HG03520 (cell line): ENCODE results near the gene SPEN.
A peak's percentile ranks its signal among the peaks of the same experiment; 100 is the strongest.
"Not testable (repeated sequence)": the region's sequence is repeated elsewhere in the genome, so short reads cannot be mapped to it uniquely, and the experiment has no call there.

Experiments
- ATAC-seq: cut with Tn5 transposase; IDR thresholded peaks from one replicate; pipeline ENCODE4 v1.9.1; 2021; ENCODE audit warnings: mild to moderate bottlenecking, moderate library complexity; ENCODE audit not compliant: unreplicated experiment

SPEN gene

GRCh38 chr1:15892857-15893599 is 45.5 kb downstream of the SPEN start:
- not testable (repeated sequence) for ATAC-seq

DNA sequence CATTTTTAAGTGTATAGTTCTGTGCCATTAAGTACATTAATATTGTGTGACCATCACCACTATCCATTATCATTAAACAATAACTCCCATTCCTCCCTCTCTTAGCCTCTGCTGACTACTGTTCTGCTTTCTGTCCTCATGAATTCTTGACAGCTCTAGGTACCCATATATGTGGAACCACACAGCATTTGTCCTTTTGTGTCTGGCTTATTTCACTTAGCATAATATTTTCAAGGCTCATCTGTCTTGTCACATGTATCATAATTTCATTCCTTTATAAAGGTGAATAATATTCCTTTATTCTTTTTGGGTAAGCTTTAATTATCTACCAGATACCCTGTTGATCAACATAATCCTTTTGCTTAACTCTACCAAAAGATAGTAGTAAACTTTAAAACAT is 47.7 kb downstream of the SPEN start:
- no peak for ATAC-seq

DNA sequence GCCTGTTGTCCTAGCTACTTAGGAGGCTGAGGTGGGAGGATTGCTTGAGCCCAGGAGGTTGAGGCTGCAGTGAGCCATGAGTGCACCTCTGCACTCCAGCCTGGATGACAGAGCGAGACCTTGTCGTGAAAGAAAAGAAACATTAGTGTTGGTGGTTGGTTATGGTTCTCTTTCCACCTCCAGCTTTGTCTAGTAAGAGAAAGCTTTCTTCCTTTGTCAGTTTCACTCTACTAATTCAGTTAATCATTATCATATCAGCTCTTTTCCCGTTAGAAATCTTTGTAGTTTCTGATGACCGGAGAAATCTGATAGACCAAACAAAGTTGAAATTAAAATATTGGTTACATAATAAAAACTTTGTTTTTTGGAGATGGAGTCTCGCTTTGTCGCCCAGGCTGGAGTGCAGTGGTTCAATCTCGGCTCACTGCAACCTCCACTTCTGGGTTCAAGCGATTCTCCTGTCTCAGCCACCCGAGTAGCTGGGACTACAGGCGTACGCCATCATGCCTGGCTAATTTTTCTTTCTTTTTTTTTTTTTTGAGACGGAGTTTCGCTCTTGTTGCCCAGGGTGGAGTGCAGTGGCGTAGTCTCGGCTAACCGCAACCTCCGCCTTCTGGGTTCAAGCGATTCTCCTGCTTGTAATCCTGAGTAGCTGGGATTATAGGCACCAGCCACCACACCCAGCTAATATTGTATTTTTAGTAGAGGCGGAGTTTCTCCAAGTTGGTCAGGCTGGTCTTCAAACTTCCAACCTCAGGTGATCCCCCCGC is 49.5 kb downstream of the SPEN start:
- not testable (repeated sequence) for ATAC-seq

GRCh38 chr1:15899266-15899665 is 51.8 kb downstream of the SPEN start:
- ATAC-seq = no peak

DNA sequence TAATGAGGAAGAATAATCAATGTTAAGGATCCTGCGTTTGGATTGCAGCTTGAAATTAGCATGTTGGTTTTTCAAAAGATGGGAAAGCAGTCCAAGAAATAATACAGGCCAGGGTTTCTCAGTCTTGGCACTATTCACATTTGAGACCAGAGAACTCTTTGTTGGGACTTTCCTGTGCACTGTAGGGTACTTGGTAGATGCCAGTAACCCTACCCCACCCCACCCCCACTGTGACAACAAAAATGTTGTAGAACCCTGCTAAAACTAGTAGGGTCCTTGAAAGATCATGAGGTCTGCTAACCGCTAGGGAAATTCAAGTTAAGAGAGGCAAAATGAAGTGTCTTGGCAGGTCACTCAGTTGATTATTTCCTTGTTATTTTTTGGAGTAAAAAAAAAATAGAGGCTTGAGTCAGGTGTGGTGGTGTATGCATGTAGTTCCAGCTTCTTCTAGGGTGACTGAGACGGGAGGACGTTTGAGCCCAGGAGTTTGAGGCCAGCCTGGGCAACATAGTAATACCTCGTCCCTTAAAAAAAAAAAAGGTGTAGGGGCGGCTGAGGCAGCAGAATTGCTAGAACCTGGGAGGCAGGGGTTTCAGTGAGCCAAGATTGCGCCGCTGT is 53.3 kb downstream of the SPEN start:
- no peak for ATAC-seq

GRCh38 chr1:15902882-15903281 is 55.4 kb downstream of the SPEN start:
- ATAC-seq = no peak

GRCh38 chr1:15908597-15908996 is 61.1 kb downstream of the SPEN start:
- no peak for ATAC-seq

GRCh38 chr1:15911141-15911540 is 63.6 kb downstream of the SPEN start:
- no peak for ATAC-seq

GRCh38 chr1:15911927-15912326 is 64.4 kb downstream of the SPEN start:
- no peak for ATAC-seq

DNA sequence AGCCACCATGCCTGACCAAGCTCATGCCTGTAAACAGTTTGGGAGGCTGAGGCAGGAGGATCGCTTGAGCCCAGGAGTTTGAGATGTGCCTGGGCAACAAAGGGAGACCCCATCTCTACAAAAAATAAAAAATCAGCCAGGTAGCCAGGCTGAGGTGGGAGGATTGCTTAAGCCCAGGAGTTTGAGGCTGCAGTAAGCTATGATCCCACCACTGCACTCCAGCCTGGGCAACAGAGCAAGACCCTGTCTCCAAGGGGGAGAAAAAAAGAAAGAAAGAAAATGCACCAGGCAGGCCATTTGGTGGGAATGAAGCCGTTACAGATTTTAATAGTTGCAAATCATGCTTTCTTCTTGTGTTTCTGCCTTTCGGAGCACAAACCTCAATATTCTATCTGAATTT is 66.1 kb downstream of the SPEN start:
- ATAC-seq = not testable (repeated sequence)

GRCh38 chr1:15915991-15916390 is 68.5 kb downstream of the SPEN start:
- ATAC-seq = no peak

DNA sequence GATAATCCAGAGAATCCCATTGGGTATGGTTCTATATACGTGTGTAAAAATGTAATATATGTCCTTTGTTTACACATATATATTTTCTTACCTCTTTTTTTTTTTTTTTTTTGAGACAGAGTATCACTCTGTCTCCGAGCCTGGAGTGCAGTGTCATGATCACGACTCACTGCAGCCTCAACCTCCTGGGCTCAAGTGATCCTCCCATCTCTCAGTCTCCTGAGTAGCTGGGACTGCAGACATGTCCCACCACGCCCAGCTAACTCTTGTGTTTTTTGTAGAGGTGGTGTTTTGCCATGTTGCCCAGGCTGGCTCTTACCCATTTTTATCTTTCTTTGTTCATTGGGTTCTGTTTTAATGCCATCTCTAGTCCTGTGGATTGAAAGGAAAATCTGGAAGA is 68.9 kb downstream of the SPEN start:
- no peak for ATAC-seq

DNA sequence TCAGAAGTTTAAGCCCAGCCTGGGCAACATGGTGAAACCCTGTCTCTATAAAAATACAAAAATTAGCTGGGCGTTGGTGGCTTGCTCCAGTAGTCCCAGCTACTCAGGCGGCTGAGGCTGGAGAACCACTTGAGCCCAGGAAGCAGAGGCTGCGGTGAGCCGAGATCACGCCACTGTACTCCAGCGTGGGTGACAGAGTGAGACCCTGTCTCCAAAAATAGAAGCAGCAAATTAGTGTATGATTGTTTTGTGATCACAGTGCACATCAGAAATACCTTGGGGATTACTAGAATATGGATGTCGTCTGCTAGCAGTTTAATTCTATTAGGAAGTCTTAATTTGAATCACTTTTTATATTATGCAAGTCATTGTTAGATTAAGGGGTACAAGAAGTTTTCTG is 69.4 kb downstream of the SPEN start:
- no peak for ATAC-seq

- peak; percentile 78 for ATAC-seq
These were observed 71.6 kb downstream of the SPEN start for GRCh38 chr1:15918962-15919715.

DNA sequence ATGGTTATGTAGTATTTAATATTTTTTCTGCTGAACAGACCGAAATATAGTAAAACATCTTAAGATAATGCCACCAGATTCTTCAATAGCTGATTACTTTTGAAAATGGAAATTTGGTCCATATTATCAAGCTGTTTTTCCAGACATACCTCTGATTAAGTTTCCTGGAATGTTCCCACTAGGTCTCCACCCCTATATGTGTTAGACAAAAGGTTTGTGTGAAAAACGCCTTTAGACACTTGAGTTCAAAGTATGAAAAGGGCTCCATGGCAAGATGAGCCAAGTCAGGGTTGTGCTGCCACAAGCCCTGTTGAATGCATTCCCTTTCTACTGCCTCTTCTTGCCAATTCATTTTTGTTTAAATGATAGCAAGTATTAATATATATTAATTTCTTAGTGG is 75.7 kb downstream of the SPEN start:
- no peak for ATAC-seq

GRCh38 chr1:15926448-15926847 is 78.9 kb downstream of the SPEN start:
- ATAC-seq = not testable (repeated sequence)

DNA sequence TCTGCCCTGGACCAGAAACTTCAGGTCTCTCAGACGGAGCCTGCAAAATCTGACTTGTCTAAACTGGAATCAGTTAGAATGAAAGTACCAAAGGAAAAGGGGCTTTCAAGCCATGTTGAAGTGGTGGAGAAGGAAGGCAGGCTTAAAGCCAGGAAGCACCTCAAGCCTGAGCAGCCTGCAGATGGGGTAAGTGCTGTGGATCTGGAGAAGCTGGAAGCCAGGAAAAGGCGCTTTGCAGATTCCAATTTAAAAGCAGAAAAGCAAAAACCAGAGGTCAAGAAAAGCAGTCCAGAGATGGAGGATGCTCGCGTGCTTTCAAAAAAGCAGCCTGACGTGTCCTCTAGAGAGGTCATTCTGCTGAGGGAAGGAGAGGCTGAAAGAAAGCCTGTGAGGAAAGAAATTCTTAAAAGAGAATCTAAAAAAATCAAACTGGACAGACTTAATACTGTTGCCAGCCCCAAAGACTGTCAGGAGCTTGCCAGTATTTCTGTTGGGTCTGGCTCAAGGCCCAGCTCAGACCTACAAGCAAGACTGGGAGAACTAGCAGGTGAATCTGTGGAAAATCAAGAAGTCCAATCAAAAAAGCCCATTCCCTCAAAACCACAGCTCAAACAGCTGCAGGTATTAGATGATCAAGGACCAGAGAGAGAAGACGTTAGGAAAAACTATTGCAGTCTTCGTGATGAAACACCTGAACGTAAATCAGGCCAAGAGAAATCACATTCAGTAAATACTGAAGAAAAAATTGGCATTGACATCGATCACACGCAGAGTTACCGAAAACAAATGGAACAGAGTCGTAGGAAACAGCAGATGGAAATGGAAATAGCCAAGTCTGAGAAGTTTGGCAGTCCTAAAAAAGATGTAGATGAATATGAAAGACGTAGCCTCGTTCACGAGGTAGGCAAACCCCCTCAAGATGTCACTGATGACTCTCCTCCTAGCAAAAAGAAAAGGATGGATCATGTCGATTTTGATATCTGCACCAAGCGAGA is 81.8 kb downstream of the SPEN start:
- no peak for ATAC-seq

DNA sequence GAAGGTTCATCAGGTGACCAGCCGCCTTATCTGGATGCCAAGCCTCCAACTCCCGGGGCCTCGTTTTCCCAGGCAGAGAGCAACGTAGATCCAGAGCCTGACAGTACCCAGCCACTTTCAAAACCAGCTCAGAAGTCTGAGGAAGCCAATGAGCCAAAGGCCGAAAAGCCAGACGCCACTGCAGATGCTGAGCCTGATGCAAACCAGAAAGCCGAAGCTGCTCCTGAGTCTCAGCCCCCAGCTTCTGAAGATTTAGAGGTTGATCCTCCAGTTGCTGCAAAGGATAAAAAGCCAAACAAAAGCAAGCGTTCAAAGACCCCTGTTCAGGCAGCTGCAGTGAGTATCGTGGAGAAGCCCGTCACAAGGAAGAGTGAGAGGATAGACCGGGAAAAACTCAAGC is 83.9 kb downstream of the SPEN start:
- no peak for ATAC-seq

DNA sequence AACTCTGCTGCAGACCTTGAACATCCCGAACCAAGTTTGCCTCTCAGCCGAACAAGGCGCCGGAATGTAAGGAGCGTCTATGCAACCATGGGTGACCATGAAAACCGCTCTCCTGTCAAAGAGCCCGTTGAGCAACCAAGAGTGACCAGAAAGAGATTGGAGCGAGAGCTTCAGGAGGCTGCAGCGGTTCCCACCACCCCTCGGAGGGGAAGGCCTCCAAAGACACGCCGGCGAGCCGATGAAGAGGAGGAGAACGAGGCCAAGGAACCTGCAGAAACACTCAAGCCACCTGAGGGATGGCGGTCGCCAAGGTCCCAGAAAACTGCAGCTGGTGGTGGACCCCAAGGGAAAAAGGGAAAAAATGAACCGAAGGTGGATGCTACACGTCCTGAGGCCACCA is 84.4 kb downstream of the SPEN start:
- no peak for ATAC-seq

DNA sequence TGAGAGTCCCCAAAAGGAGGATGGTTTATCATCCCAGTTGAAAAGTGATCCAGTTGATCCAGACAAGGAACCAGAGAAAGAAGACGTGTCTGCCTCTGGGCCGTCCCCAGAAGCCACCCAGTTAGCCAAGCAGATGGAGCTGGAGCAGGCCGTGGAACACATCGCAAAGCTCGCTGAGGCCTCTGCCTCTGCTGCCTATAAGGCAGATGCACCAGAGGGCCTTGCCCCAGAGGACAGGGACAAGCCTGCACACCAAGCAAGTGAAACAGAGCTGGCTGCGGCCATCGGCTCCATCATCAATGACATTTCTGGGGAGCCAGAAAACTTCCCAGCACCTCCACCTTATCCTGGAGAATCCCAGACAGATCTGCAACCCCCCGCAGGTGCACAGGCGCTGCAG is 85.1 kb downstream of the SPEN start:
- no peak for ATAC-seq
